Renal pelvis (tissue), 4 donors: ENCODE results near the gene AVPR2. TPM values are rescaled to one million over a fixed set of nuclear protein-coding genes. Genes with fewer than 3 reads are reported as not detected.

Experiments
- DNase-seq: peaks from one replicate; pipeline ENCODE4 v3.0.0-alpha.2; 2013
- polyA plus RNA-seq, 3 donors: library from polyadenylated mRNA; unstranded; fragments of 120-200 nt; gene quantifications; one replicate each; pipeline ENCODE4 v1.2.1, GENCODE V29; 2013; ENCODE audit not compliant: insufficient read length in 3 of 3

Gene AVPR2
- polyA plus RNA-seq, 3 donors = 1.8 to 5.9 (median 2.4) TPM

GRCh38 chrX:153909024-153909979 is 4.8 kb downstream of the AVPR2 start:
- no peak for DNase-seq

GRCh38 chrX:153909980-153910360 is 5.5 kb downstream of the AVPR2 start:
- no peak for DNase-seq

- no peak for DNase-seq
These were observed 6.0 kb downstream of the AVPR2 start for GRCh38 chrX:153910446-153910845.

GRCh38 chrX:153911798-153912197 is 7.3 kb downstream of the AVPR2 start:
- DNase-seq = no peak

- no peak for DNase-seq
These were observed 8.7 kb downstream of the AVPR2 start for GRCh38 chrX:153913211-153913610.

- DNase-seq = no peak
These were observed 9.2 kb downstream of the AVPR2 start for GRCh38 chrX:153913701-153914100.

- DNase-seq = no peak
These were observed 13.4 kb downstream of the AVPR2 start for GRCh38 chrX:153917869-153918268.

GRCh38 chrX:153919281-153919680 is 14.8 kb downstream of the AVPR2 start:
- no peak for DNase-seq

- no peak for DNase-seq
These were observed 16.1 kb downstream of the AVPR2 start for GRCh38 chrX:153920546-153920945.

- no peak for DNase-seq
These were observed 16.6 kb downstream of the AVPR2 start for GRCh38 chrX:153921070-153921469.

- DNase-seq = no peak
These were observed 17.3 kb downstream of the AVPR2 start for GRCh38 chrX:153921511-153922446.

GRCh38 chrX:153922932-153923857 is 18.7 kb downstream of the AVPR2 start:
- DNase-seq = no peak

GRCh38 chrX:153924149-153924861 is 19.8 kb downstream of the AVPR2 start:
- DNase-seq = no peak

- no peak for DNase-seq
These were observed 20.9 kb downstream of the AVPR2 start for GRCh38 chrX:153925387-153925738.

GRCh38 chrX:153925739-153926551 is 21.5 kb downstream of the AVPR2 start, which contains the start of gene ARHGAP4:
ARHGAP4 (minus strand) TSS chrX:153926264; CDS start chrX:153926202, 62 bp downstream.
- DNase-seq = no peak

GRCh38 chrX:153926552-153926857 is 22.0 kb downstream of the AVPR2 start:
- DNase-seq = no peak

GRCh38 chrX:153926858-153927671 is 22.6 kb downstream of the AVPR2 start:
- no peak for DNase-seq

GRCh38 chrX:153927672-153927921 is 23.1 kb downstream of the AVPR2 start:
- no peak for DNase-seq
